Endothelial cell (in vitro differentiated cells): ENCODE measurements around the gene NR5A2. TPM values are rescaled to one million over a fixed set of nuclear protein-coding genes. Genes with fewer than 3 reads are reported as not detected.

Source experiments
- DNase-seq: peaks from one replicate; pipeline ENCODE4 v3.0.0; 2021; ENCODE audit warnings: low spot score
- H3K27ac Mint-ChIP-seq: one replicate; pipeline ENCODE4 v1.8.0; 2021; ENCODE audit warnings: mixed read lengths, inconsistent platforms; ENCODE audit not compliant: unreplicated experiment
- H3K27me3 Mint-ChIP-seq: one replicate; pipeline ENCODE4 v1.8.0; 2021; ENCODE audit warnings: mild to moderate bottlenecking, moderate library complexity, mixed read lengths, inconsistent platforms; ENCODE audit not compliant: unreplicated experiment
- H3K36me3 Mint-ChIP-seq: one replicate; pipeline ENCODE4 v1.8.0; 2021; ENCODE audit warnings: mild to moderate bottlenecking, low read depth, mixed read lengths, inconsistent platforms; ENCODE audit not compliant: unreplicated experiment
- H3K4me1 Mint-ChIP-seq: one replicate; pipeline ENCODE4 v1.8.0; 2021; ENCODE audit warnings: mild to moderate bottlenecking, mixed read lengths, inconsistent platforms; ENCODE audit not compliant: unreplicated experiment
- H3K4me3 Mint-ChIP-seq: one replicate; pipeline ENCODE4 v1.8.0; 2021; ENCODE audit warnings: mild to moderate bottlenecking, mixed read lengths, inconsistent platforms; ENCODE audit not compliant: unreplicated experiment
- H3K9me3 Mint-ChIP-seq: one replicate; pipeline ENCODE4 v1.8.0; 2021; ENCODE audit warnings: mixed read lengths, inconsistent platforms; ENCODE audit not compliant: unreplicated experiment
- total RNA-seq: library from RNA; stranded (reverse); fragmentation: NEBNext Ultra II Directional; extraction: Animal tissue kit (Norgen Biotek cat#: 25700); gene quantifications from one replicate; pipeline ENCODE4 v1.2.1, GENCODE V29; 2021; ENCODE audit not compliant: unreplicated experiment
- TF ChIP-seq, protein P1 (sequence below): fragments of 200-600 bp; sonication (generic); IDR thresholded peaks from one replicate; pipeline ENCODE4 v1.5.0; 2021; ENCODE audit warnings: antibody characterized with exemption; ENCODE audit not compliant: unreplicated experiment

NR5A2 gene
- total RNA-seq, 1 donor from 2014 or later: 7.0 TPM

DNA sequence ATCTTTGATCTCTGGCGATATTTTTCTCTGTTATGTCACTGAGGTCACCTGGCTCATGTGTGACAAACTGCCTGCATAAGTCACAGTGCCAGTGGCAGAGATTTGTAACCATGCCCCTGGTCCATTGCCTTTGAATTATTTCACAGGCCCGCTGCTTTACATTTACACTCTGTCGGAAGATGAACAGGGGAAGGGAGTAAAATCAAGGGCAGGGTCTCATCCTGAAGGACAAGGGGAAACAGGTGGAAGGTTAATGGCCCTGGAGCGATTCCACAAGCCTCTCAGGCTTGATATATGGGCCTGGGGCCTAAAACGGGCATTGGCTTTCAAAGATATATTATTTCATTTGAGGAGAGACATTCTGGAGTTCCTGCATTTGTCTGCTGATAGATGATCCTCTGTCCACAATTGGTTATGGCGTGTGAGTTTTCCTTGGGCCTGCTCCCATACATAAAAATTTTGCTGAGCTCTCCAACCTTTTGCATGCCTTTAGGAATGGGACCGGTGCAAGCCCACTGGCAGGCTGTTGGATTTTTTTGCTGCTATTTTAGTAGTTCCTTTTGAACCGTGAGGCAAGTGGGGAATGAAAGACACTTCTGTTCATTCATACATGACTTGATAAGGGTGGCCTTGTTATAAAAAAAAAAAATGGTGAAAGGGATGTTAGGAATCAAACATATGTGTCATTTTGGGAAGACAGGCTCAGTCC, 51.9 kb downstream of the NR5A2 start:
- H3K27ac Mint-ChIP-seq: no peak overlapping the region
- DNase-seq: no peak
- H3K9me3 Mint-ChIP-seq: no peaks in the 10 kb centered on the region
- H3K27me3 Mint-ChIP-seq: no peaks in the 10 kb centered on the region
- peaks cover 15% of the 10 kb centered on the region for H3K4me1 Mint-ChIP-seq
- no peaks in the 10 kb centered on the region for H3K36me3 Mint-ChIP-seq
- no peak overlapping the region for H3K4me3 Mint-ChIP-seq
- TF ChIP-seq, protein P1, sequence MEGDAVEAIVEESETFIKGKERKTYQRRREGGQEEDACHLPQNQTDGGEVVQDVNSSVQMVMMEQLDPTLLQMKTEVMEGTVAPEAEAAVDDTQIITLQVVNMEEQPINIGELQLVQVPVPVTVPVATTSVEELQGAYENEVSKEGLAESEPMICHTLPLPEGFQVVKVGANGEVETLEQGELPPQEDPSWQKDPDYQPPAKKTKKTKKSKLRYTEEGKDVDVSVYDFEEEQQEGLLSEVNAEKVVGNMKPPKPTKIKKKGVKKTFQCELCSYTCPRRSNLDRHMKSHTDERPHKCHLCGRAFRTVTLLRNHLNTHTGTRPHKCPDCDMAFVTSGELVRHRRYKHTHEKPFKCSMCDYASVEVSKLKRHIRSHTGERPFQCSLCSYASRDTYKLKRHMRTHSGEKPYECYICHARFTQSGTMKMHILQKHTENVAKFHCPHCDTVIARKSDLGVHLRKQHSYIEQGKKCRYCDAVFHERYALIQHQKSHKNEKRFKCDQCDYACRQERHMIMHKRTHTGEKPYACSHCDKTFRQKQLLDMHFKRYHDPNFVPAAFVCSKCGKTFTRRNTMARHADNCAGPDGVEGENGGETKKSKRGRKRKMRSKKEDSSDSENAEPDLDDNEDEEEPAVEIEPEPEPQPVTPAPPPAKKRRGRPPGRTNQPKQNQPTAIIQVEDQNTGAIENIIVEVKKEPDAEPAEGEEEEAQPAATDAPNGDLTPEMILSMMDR: no peak

- Mint-ChIP-seq H3K27me3 (no peaks in the 10 kb centered on the region), H3K9me3 (no peaks in the 10 kb centered on the region), H3K4me1 (peaks cover 5% of the 10 kb centered on the region), H3K36me3 (no peaks in the 10 kb centered on the region), H3K27ac (no peak overlapping the region), H3K4me3 (no peak overlapping the region)
- no peak for DNase-seq
- TF ChIP-seq, protein P1: no peak
Measured at GRCh38 chr1:200081151-200081968, 53.9 kb downstream of the NR5A2 start.

GRCh38 chr1:200081969-200082245, 54.4 kb downstream of the NR5A2 start:
- TF ChIP-seq, protein P1: no peak
- DNase-seq: no peak
- Mint-ChIP-seq H3K27me3 (no peaks in the 10 kb centered on the region), H3K27ac (no peak overlapping the region), H3K4me3 (no peak overlapping the region), H3K9me3 (no peaks in the 10 kb centered on the region), H3K4me1 (peaks cover 5% of the 10 kb centered on the region), H3K36me3 (no peaks in the 10 kb centered on the region)

DNA sequence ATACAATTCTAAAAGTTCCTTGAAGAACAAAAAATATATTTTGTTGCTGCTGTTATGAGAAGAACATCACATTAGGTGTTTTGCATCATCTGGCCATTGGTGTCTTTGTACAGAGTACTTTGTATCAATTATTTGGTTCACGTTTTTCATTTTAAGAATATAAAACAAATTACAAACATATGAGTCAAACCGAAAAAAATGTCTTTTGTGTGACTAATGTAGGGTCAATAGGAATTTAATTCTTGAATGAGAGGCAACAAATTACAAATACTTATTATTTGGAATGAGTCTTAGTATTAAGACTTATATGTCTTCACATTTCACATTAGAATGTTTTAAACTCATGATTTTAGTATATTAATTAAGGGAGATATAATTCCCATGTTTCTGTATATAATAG, 54.8 kb downstream of the NR5A2 start:
- Mint-ChIP-seq H3K27ac (no peak overlapping the region), H3K4me3 (no peak overlapping the region), H3K9me3 (no peaks in the 10 kb centered on the region), H3K27me3 (no peaks in the 10 kb centered on the region), H3K36me3 (no peaks in the 10 kb centered on the region), H3K4me1 (peaks cover 5% of the 10 kb centered on the region)
- TF ChIP-seq, protein P1: no peak
- no peak for DNase-seq
